OCI-LY7 (cell line): ENCODE data around the gene PEDS1. TPM values are rescaled to one million over a fixed set of nuclear protein-coding genes. Genes with fewer than 3 reads are reported as not detected.
"Not testable (repeated sequence)": the region's sequence is repeated elsewhere in the genome, so short reads cannot be mapped to it uniquely, and the experiment has no call there.

Experiments
- BruUV-seq: library from RNA; stranded (reverse); fragments of 400-500 nt; replicated peaks from 2 replicates; lab custom pipeline; 2021; lab: Mats Ljungman, UMichigan
- CTCF ChIA-PET: fragments of 300-600 bp; sonication (Branson Sonifier 250); formaldehyde crosslinking; loops from one replicate; lab custom pipeline; 2022; ENCODE audit warnings: antibody characterized with exemption; ENCODE audit not compliant: unreplicated experiment; lab: Charles Lee
- POLR2A ChIA-PET: fragments of 300-600 bp; sonication (Branson Sonifier 250); formaldehyde crosslinking; loops from one replicate; lab custom pipeline; 2022; ENCODE audit warnings: antibody characterized with exemption; lab: Charles Lee
- DNase-seq: peaks from one replicate; pipeline ENCODE4 v3.0.0-alpha.2; 2015; ENCODE audit warnings: low spot score
- H2AFZ ChIP-seq: fragments of 200-600 bp; sonication (generic), shearing (Covaris generic); 2 replicates; pipeline ENCODE4 v1.6.1; 2014; ENCODE audit warnings: mild to moderate bottlenecking, antibody characterized with exemption, low read length, moderate library complexity
- H3K27ac ChIP-seq: fragments of 200-600 bp; sonication (generic); 2 replicates; pipeline ENCODE4 v1.5.1; 2014; ENCODE audit warnings: mixed run types, low read depth, mild to moderate bottlenecking, moderate library complexity, low read length, inconsistent platforms; ENCODE audit not compliant: poor library complexity, severe bottlenecking
- H3K36me3 ChIP-seq: fragments of 200-600 bp; sonication (generic); 2 replicates; pipeline ENCODE4 v1.6.1; 2014; ENCODE audit warnings: mild to moderate bottlenecking, antibody characterized with exemption, low read length, moderate library complexity, mixed read lengths; ENCODE audit not compliant: insufficient read depth
- H3K4me1 ChIP-seq: fragments of 200-600 bp; sonication (generic); 2 replicates; pipeline ENCODE4 v1.5.1; 2014; ENCODE audit warnings: mild to moderate bottlenecking, low read length; ENCODE audit not compliant: insufficient read depth, poor library complexity, severe bottlenecking
- H3K4me2 ChIP-seq: fragments of 200-600 bp; sonication (generic); 2 replicates; pipeline ENCODE4 v1.6.1; 2014; ENCODE audit warnings: mild to moderate bottlenecking, low read length
- H3K4me3 ChIP-seq: fragments of 200-600 bp; sonication (generic); 2 replicates; pipeline ENCODE4 v1.5.1; 2014; ENCODE audit warnings: mild to moderate bottlenecking, low read depth, low read length; ENCODE audit not compliant: poor library complexity, severe bottlenecking
- H3K79me2 ChIP-seq: fragments of 200-600 bp; sonication (generic); 2 replicates; pipeline ENCODE4 v1.6.1; 2016; ENCODE audit warnings: low read depth, mild to moderate bottlenecking, low read length, moderate library complexity, mixed read lengths; ENCODE audit not compliant: insufficient read depth
- H3K9me2 ChIP-seq: fragments of 200-600 bp; sonication (generic); 2 replicates; pipeline ENCODE4 v1.6.1; 2016; ENCODE audit warnings: mild to moderate bottlenecking, low read length, mixed read lengths; ENCODE audit not compliant: insufficient read depth
- H3K9me3 ChIP-seq: fragments of 200-600 bp; sonication (generic); 2 replicates; pipeline ENCODE4 v1.6.1; 2014; ENCODE audit warnings: mild to moderate bottlenecking, mixed run types, low read length, mixed read lengths
- H4K20me1 ChIP-seq: fragments of 200-600 bp; sonication (generic); 2 replicates; pipeline ENCODE4 v1.6.1; 2014; ENCODE audit warnings: mild to moderate bottlenecking, antibody characterized with exemption, low read length, moderate library complexity, mixed read lengths; ENCODE audit not compliant: insufficient read depth
- EZH2phosphoT487 ChIP-seq: fragments of 200-600 bp; sonication (generic); IDR thresholded peaks from 2 replicates; pipeline ENCODE4 v1.6.1; 2018; ENCODE audit warnings: low read depth, borderline replicate concordance, mild to moderate bottlenecking, mixed run types, antibody characterized with exemption, low read length, moderate library complexity, mixed read lengths
- intact Hi-C: fragments of 100-400 bp; cut with micrococcal nuclease; formaldehyde crosslinking; loops from one replicate; pipeline ENCODE4 v1.10.0; 2022; ENCODE audit not compliant: unreplicated experiment
- total RNA-seq, 2 experiments: library from RNA; depleted of rRNA in 1 of 2; stranded (reverse); fragments of >200 nt in 1 of 2; shearing (Covaris generic) in 1 of 2; gene quantifications; 2 replicates each; pipeline ENCODE4 v1.2.3, GENCODE V29; 2014 to 2022
- TF ChIP-seq, protein P1 (sequence below): fragments of 200-600 bp; sonication (generic); conservative IDR thresholded peaks from 2 replicates; pipeline ENCODE4 v1.5.1; 2014; ENCODE audit warnings: mild to moderate bottlenecking, antibody characterized with exemption, low read length, moderate library complexity, mixed read lengths

PEDS1 gene
- total RNA-seq, 2 experiments from 2014 or later, result 22.0 to 25.9 TPM

GRCh38 chr20:50107796-50108331 is 45.7 kb downstream of the PEDS1 start:
- peaks cover 61% of the 10 kb centered on the region for H3K36me3 ChIP-seq
- H3K4me1 ChIP-seq, result peaks cover 33% of the 10 kb centered on the region
- H3K27ac ChIP-seq, result no peak overlapping the region
- POLR2A ChIA-PET, result interaction anchor here (1.0 kb wide), 1 partner anchor 37 kb away, joined by 5 read pairs; no protein-coding TSS in a partner anchor
- H3K9me2 ChIP-seq, result no peaks in the 10 kb centered on the region
- DNase-seq, result no peak
- H3K4me3 ChIP-seq, result no peak overlapping the region
- no peak overlapping the region for H2AFZ ChIP-seq
- BruUV-seq, result no TSS peak
- CTCF ChIA-PET, result no interaction called here
- H3K79me2 ChIP-seq, result peaks cover 99% of the 10 kb centered on the region
- TF ChIP-seq EZH2phosphoT487, result no peak
- TF ChIP-seq, protein P1, sequence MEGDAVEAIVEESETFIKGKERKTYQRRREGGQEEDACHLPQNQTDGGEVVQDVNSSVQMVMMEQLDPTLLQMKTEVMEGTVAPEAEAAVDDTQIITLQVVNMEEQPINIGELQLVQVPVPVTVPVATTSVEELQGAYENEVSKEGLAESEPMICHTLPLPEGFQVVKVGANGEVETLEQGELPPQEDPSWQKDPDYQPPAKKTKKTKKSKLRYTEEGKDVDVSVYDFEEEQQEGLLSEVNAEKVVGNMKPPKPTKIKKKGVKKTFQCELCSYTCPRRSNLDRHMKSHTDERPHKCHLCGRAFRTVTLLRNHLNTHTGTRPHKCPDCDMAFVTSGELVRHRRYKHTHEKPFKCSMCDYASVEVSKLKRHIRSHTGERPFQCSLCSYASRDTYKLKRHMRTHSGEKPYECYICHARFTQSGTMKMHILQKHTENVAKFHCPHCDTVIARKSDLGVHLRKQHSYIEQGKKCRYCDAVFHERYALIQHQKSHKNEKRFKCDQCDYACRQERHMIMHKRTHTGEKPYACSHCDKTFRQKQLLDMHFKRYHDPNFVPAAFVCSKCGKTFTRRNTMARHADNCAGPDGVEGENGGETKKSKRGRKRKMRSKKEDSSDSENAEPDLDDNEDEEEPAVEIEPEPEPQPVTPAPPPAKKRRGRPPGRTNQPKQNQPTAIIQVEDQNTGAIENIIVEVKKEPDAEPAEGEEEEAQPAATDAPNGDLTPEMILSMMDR, result no peak
- H3K4me2 ChIP-seq, result no peak overlapping the region
- H3K9me3 ChIP-seq, result no peaks in the 10 kb centered on the region
- H4K20me1 ChIP-seq, result peaks cover 22% of the 10 kb centered on the region
- intact Hi-C loops, result no loop called here

DNA sequence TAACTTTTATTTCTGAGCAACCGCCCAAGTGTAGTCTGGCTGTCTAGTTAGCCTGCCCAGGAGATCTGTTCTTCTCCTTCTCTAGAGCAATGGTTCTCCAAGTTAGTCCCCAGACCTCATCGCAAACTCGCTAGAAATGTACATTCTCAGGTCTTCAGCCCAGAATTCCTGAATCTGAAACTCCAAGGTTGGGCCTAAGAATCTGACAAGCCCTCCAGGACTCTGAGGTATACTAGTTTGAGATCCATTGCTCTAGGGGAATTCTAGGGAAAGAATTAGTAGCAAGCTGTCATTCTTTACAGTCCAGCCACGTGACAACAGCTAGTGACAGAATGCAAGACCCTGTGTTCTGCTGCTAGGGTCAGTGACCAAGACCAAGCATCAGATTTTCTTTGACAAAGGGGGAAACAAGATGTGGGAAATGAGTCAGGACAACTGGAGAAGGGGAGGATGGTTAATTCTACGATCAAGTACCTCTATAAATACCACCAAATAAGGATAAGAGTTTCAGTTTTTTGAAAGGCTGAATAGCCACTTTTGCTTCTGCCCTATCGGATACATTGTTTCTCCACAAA is 46.4 kb downstream of the PEDS1 start:
- H4K20me1 ChIP-seq, result peaks cover 19% of the 10 kb centered on the region
- no peak overlapping the region for H3K27ac ChIP-seq
- H3K9me2 ChIP-seq, result no peaks in the 10 kb centered on the region
- ChIA-PET CTCF (no interaction called here), POLR2A (interaction anchor here (0.6 kb wide), 1 partner anchor 733 kb away, joined by 3 read pairs; no protein-coding TSS in a partner anchor)
- peaks cover 100% of the 10 kb centered on the region for H3K79me2 ChIP-seq
- H3K4me1 ChIP-seq, result peaks cover 37% of the 10 kb centered on the region
- no peak overlapping the region for H3K4me2 ChIP-seq
- H2AFZ ChIP-seq, result no peak overlapping the region
- no peak for DNase-seq
- H3K4me3 ChIP-seq, result no peak overlapping the region
- BruUV-seq, result no TSS peak
- intact Hi-C loops, result no loop called here
- peaks cover 68% of the 10 kb centered on the region for H3K36me3 ChIP-seq
- TF ChIP-seq, protein P1, result no peak
- TF ChIP-seq EZH2phosphoT487, result no peak
- no peaks in the 10 kb centered on the region for H3K9me3 ChIP-seq

DNA sequence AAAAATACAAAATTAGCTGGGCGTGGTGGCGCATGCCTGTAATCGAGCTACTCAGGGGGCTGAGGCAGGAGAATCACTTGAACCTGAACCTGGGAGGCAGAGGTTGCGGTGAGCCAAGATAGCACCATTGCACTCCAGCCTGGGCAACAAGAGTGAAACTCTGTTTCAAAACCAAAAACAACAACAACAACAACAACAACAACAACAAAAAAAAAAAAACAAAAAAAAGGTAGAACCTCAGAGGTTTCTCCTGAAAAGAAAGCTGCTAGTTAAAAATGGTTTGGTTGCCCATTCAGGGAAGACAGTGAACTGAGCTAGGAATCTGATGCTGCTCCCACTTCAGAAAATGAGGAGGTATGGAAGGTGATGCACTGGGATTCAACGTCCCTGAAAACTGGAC is 46.9 kb downstream of the PEDS1 start:
- Histone ChIP-seq H3K79me2 (peaks cover 100% of the 10 kb centered on the region), H3K4me1 (peaks cover 39% of the 10 kb centered on the region), H3K36me3 (peaks cover 73% of the 10 kb centered on the region), H4K20me1 (peaks cover 18% of the 10 kb centered on the region)
- H3K9me2 ChIP-seq, BruUV-seq, H3K27ac ChIP-seq, intact Hi-C loops, H3K9me3 ChIP-seq, H3K4me2 ChIP-seq, CTCF ChIA-PET, H3K4me3 ChIP-seq, DNase-seq, H2AFZ ChIP-seq: not testable (repeated sequence)
- POLR2A ChIA-PET, result interaction anchor here (0.6 to 2.0 kb wide), 3 partner anchors 9 to 732 kb away, joined by 3 to 12 read pairs (median 3); no protein-coding TSS in a partner anchor

Other genes starting within 250 kb of the PEDS1 start
- 3.5 and 3.9 TPM in 2 replicates for gene SPATA2, start 238.2 kb downstream of the PEDS1 start, total RNA-seq (2014; rRNA removed; shearing (Covaris generic))
- 8.1 and 8.4 TPM in 2 replicates for gene SPATA2, start 238.2 kb downstream of the PEDS1 start, total RNA-seq (2022)
- gene RNF114, start 217.3 kb downstream of the PEDS1 start, total RNA-seq (2014; rRNA removed; shearing (Covaris generic)), result 48.4 and 51.9 TPM in 2 replicates
- 62.4 and 64.6 TPM in 2 replicates for gene RNF114, start 217.3 kb downstream of the PEDS1 start, total RNA-seq (2022)
- gene SNAI1, start 170.7 kb downstream of the PEDS1 start, total RNA-seq (2014; rRNA removed; shearing (Covaris generic)), result 1.0 and 3.6 TPM in 2 replicates
- 1.6 and 1.8 TPM in 2 replicates for gene SNAI1, start 170.7 kb downstream of the PEDS1 start, total RNA-seq (2022)
- 57.3 and 63.2 TPM in 2 replicates for gene UBE2V1, start 40.6 kb downstream of the PEDS1 start, total RNA-seq (2014; rRNA removed; shearing (Covaris generic))
- gene UBE2V1, start 40.6 kb downstream of the PEDS1 start, total RNA-seq (2022), result 143 and 161 TPM in 2 replicates
- 31.0 and 47.6 TPM in 2 replicates for gene CEBPB, start 37.1 kb upstream of the PEDS1 start, total RNA-seq (2014; rRNA removed; shearing (Covaris generic))
- gene CEBPB, start 37.1 kb upstream of the PEDS1 start, total RNA-seq (2022), result 48.2 and 48.4 TPM in 2 replicates